CD4-positive, alpha-beta T cell (primary cell): ENCODE results near the gene BTBD8. TPM values are rescaled to one million over a fixed set of nuclear protein-coding genes. Genes with fewer than 3 reads are reported as not detected.

ENCODE experiments used
- ATAC-seq: fragments of 200-7000 bp; cut with Tn5 transposase; one replicate; pipeline ENCODE4 v1.10.0; 2022; ENCODE audit warnings: mild to moderate bottlenecking; ENCODE audit not compliant: poor library complexity
- CTCF ChIA-PET: fragments of 350-600 bp; sonication (Branson Sonifier 250); formaldehyde crosslinking; loops from one replicate; lab custom pipeline; 2021; ENCODE audit warnings: antibody characterized with exemption, inconsistent platforms; lab: Charles Lee
- POLR2A ChIA-PET: fragments of 350-600 bp; sonication (Branson Sonifier 250); formaldehyde crosslinking; loops from one replicate; lab custom pipeline; 2021; ENCODE audit warnings: antibody characterized with exemption, inconsistent platforms; lab: Charles Lee
- DNase-seq, 14 experiments: peaks; one replicate each; pipeline ENCODE4 v3.0.0-alpha.2; 2013 to 2020; ENCODE audit warnings: mixed read lengths in 2 of 14
- H3K27ac ChIP-seq, 2 donors: one replicate each; pipeline versions ENCODE4 v1.5.1 to v1.7.0; 2013; ENCODE audit warnings: low read length in 2 of 2, low read depth in 1 of 2, mild to moderate bottlenecking in 1 of 2
- H3K27me3 ChIP-seq, 2 experiments: 1 replicate in 1 of 2; 2 replicates in 1 of 2; pipeline versions ENCODE4 v1.6.1 to v1.7.0; 2013; ENCODE audit warnings: low read length in 2 of 2, control low read depth in 1 of 2, mild to moderate bottlenecking in 1 of 2, moderate library complexity in 1 of 2; ENCODE audit not compliant: insufficient read depth in 2 of 2, control insufficient read depth in 1 of 2
- H3K36me3 ChIP-seq: one replicate; pipeline ENCODE4 v1.6.1; 2013; ENCODE audit warnings: low read length, control low read depth; ENCODE audit not compliant: insufficient read depth
- H3K4me1 ChIP-seq: one replicate; pipeline ENCODE4 v1.6.1; 2013; ENCODE audit warnings: low read length, control low read depth; ENCODE audit not compliant: insufficient read depth
- H3K4me3 ChIP-seq: one replicate; pipeline ENCODE4 v1.5.1; 2013; ENCODE audit warnings: mild to moderate bottlenecking, low read length, moderate library complexity
- H3K9me3 ChIP-seq, 2 experiments: 1 replicate in 1 of 2; 2 replicates in 1 of 2; pipeline versions ENCODE4 v1.6.1 to v1.7.0; 2013; ENCODE audit warnings: low read length in 2 of 2, mild to moderate bottlenecking in 2 of 2, control low read depth in 1 of 2, moderate library complexity in 1 of 2; ENCODE audit not compliant: control insufficient read depth in 1 of 2, insufficient read depth in 1 of 2
- H3K27ac Mint-ChIP-seq: one replicate; pipeline ENCODE4 v1.8.0; 2020; ENCODE audit warnings: mixed read lengths
- H3K27me3 Mint-ChIP-seq: one replicate; pipeline ENCODE4 v1.8.0; 2021; ENCODE audit warnings: mixed read lengths
- H3K36me3 Mint-ChIP-seq: one replicate; pipeline ENCODE4 v1.8.0; 2021; ENCODE audit warnings: low read depth, mixed read lengths
- H3K4me1 Mint-ChIP-seq: one replicate; pipeline ENCODE4 v1.8.0; 2021; ENCODE audit warnings: low read depth, mixed read lengths
- H3K4me3 Mint-ChIP-seq: one replicate; pipeline ENCODE4 v1.8.0; 2020; ENCODE audit warnings: mild to moderate bottlenecking, mixed read lengths
- H3K9me3 Mint-ChIP-seq: one replicate; pipeline ENCODE4 v1.8.0; 2020; ENCODE audit warnings: mixed read lengths
- CTCF ChIP-seq: fragments of 200-600 bp; IDR thresholded peaks from one replicate; pipeline ENCODE4 v1.8.0; 2022; ENCODE audit warnings: antibody characterized with exemption, mild to moderate bottlenecking
- intact Hi-C, 2 experiments: fragments of 100-400 bp; cut with DNase I in 1 of 2; cut with micrococcal nuclease in 1 of 2; formaldehyde crosslinking; loops; one replicate each; pipeline versions ENCODE4 v1.15.1 to v1.9.0; 2023 to 2025; cut with DNase I, micrococcal nuclease
- total RNA-seq, 174 experiments: library from RNA in 2 of 174; stranded (reverse) in 2 of 174; gene quantifications; one replicate each; pipeline ENCODE4 v1.2.3 and lab custom pipeline; 2021 to 2026

The BTBD8 gene
- total RNA-seq, 2 experiments from 2014 or later: 1.8 to 2.8 TPM

- no peak for DNase-seq
- peaks cover 9% of the 10 kb centered on the region for H3K4me1 Mint-ChIP-seq
- no peaks in the 10 kb centered on the region for H3K4me1 ChIP-seq
- H3K27me3 ChIP-seq: no peaks in the 10 kb centered on the region
- no peak for ATAC-seq
- H3K4me3 ChIP-seq: no peak overlapping the region
- no peak for TF ChIP-seq CTCF
- no peaks in the 10 kb centered on the region for H3K36me3 ChIP-seq
- CTCF ChIA-PET: no interaction called here
- H3K27ac Mint-ChIP-seq: no peak overlapping the region
- no peak overlapping the region for H3K4me3 Mint-ChIP-seq
- POLR2A ChIA-PET: no interaction called here
- peaks cover 39% of the 10 kb centered on the region for H3K36me3 Mint-ChIP-seq
- no peak overlapping the region for H3K27ac ChIP-seq
- intact Hi-C loops: loop anchor here in 1 of 2 experiments (10.0 kb wide), 1 partner anchor 583 kb away; the partner anchor contains the start of gene CDC7
- H3K9me3 ChIP-seq: peaks cover 15 to 16% of the 10 kb centered on the region in 2 experiments
- H3K9me3 Mint-ChIP-seq: peaks cover 5% of the 10 kb centered on the region
- no peaks in the 10 kb centered on the region for H3K27me3 Mint-ChIP-seq
Observed at GRCh38 chr1:92087542-92087941, 7.4 kb downstream of the BTBD8 start.

- Histone ChIP-seq H3K4me1 (no peaks in the 10 kb centered on the region), H3K27ac (no peak overlapping the region), H3K27me3 (no peaks in the 10 kb centered on the region), H3K9me3 (peaks cover 0 to 4% of the 10 kb centered on the region in 2 experiments), H3K36me3 (no peaks in the 10 kb centered on the region), H3K4me3 (no peak overlapping the region)
- intact Hi-C loops: no loop called here
- ChIA-PET CTCF (no interaction called here), POLR2A (interaction anchor here (0.6 kb wide), 1 partner anchor 68 kb away, joined by 3 read pairs; no protein-coding TSS in a partner anchor)
- Mint-ChIP-seq H3K27ac (no peak overlapping the region), H3K4me1 (no peaks in the 10 kb centered on the region), H3K4me3 (no peak overlapping the region), H3K36me3 (peaks cover 25% of the 10 kb centered on the region), H3K27me3 (no peaks in the 10 kb centered on the region), H3K9me3 (peaks cover 1% of the 10 kb centered on the region)
- no peak for ATAC-seq
- TF ChIP-seq CTCF: no peak
- DNase-seq: no peak
Observed at GRCh38 chr1:92091625-92092024, 11.5 kb downstream of the BTBD8 start.

- intact Hi-C loops: no loop called here
- no peak for TF ChIP-seq CTCF
- Histone ChIP-seq H3K4me1 (no peaks in the 10 kb centered on the region), H3K9me3 (no peaks in the 10 kb centered on the region), H3K36me3 (no peaks in the 10 kb centered on the region), H3K4me3 (no peak overlapping the region), H3K27me3 (no peaks in the 10 kb centered on the region), H3K27ac (no peak overlapping the region)
- Mint-ChIP-seq H3K4me3 (no peak overlapping the region), H3K27me3 (no peaks in the 10 kb centered on the region), H3K36me3 (peaks cover 35% of the 10 kb centered on the region), H3K4me1 (no peaks in the 10 kb centered on the region), H3K27ac (no peak overlapping the region), H3K9me3 (no peaks in the 10 kb centered on the region)
- ATAC-seq (no peak), DNase-seq (no peak)
- CTCF ChIA-PET: no interaction called here
- POLR2A ChIA-PET: interaction anchor here (1.3 kb wide), 1 partner anchor 23 kb away, joined by 3 read pairs; no protein-coding TSS in a partner anchor
Observed at GRCh38 chr1:92094090-92094489, 13.9 kb downstream of the BTBD8 start.
